GM23338 (cell line): ENCODE data around the gene SPANXN2.

Experiments used
- CTCF ChIP-seq, 2 experiments: fragments of 200-600 bp in 1 of 2; sonication (generic) in 1 of 2; conservative IDR thresholded peaks; 2 replicates each; pipeline versions ENCODE4 v1.5.1 to v1.6.1; 2016 to 2017; ENCODE audit warnings: antibody characterized with exemption in 2 of 2, low read depth in 2 of 2, mild to moderate bottlenecking in 2 of 2, moderate library complexity in 1 of 2
- POLR2AphosphoS5 ChIP-seq: IDR thresholded peaks from 2 replicates; pipeline ENCODE4 v1.6.1; 2016; ENCODE audit warnings: antibody characterized with exemption, low read depth

GRCh38 chrX:143757375-143757774 lies 36.8 kb upstream of the SPANXN2 start:
- TF ChIP-seq CTCF (conservative IDR thresholded peaks at IDR 0.05; ENCODE audit: low read depth in 2 of 2) (no peak), POLR2AphosphoS5 (no peak)
